Thoracic aorta (tissue), 2 donors: Measurements from ENCODE around the gene TBKBP1. TPM values are rescaled to one million over a fixed set of nuclear protein-coding genes. Genes with fewer than 3 reads are reported as not detected.

ENCODE experiments used
- ATAC-seq: fragments of 150-250 bp; one replicate; pipeline ENCODE4 v1.8.0; 2017; ENCODE audit warnings: low read depth; ENCODE audit not compliant: insufficient number of reproducible peaks, low FRiP score
- DNase-seq: peaks from one replicate; pipeline ENCODE4 v3.0.0-alpha.2; 2020; ENCODE audit warnings: low spot score
- H3K27ac ChIP-seq, 2 donors: fragments of 200-600 bp; sonication (generic); 1 replicate in 1 of 2; 2 replicates in 1 of 2; pipeline ENCODE4 v1.5.1; 2016; ENCODE audit warnings: mild to moderate bottlenecking in 2 of 2, moderate library complexity in 2 of 2
- H3K27me3 ChIP-seq: fragments of 200-600 bp; sonication (generic); replicated peaks from 2 replicates; pipeline ENCODE4 v1.6.0; 2016; ENCODE audit warnings: mild to moderate bottlenecking; ENCODE audit not compliant: insufficient read depth
- H3K36me3 ChIP-seq: fragments of 200-600 bp; sonication (generic); one replicate; pipeline ENCODE4 v1.5.1; 2016
- H3K4me1 ChIP-seq, 2 donors: fragments of 200-600 bp; sonication (generic); 1 replicate in 1 of 2; 2 replicates in 1 of 2; pipeline versions ENCODE4 v1.5.1 to v1.6.0; 2016; ENCODE audit warnings: low read depth in 2 of 2, mild to moderate bottlenecking in 1 of 2; ENCODE audit not compliant: control insufficient read depth in 1 of 2
- H3K4me3 ChIP-seq: fragments of 200-600 bp; sonication (generic); 2 replicates; pipeline ENCODE4 v1.5.1; 2016; ENCODE audit warnings: mild to moderate bottlenecking
- H3K9me3 ChIP-seq: fragments of 200-600 bp; sonication (generic); 2 replicates; pipeline ENCODE4 v1.5.1; 2016
- CTCF ChIP-seq: fragments of 200-600 bp; sonication (generic); IDR thresholded peaks from one replicate; pipeline ENCODE4 v1.5.1; 2019; ENCODE audit warnings: antibody characterized with exemption
- total RNA-seq, 2 donors: library from RNA; depleted of rRNA; stranded (reverse); fragments of >200 nt; gene quantifications; one replicate each; pipeline versions ENCODE4 v1.1.0 to v1.2.3, GENCODE V29; 2016

Gene TBKBP1
- total RNA-seq, 2 donors from 2014 or later = 8.8 to 19.1 TPM

GRCh38 chr17:47751471-47751870, 57.5 kb downstream of the TBKBP1 start:
- DNase-seq (no peak), ATAC-seq (no peak)
- no peak for TF ChIP-seq CTCF
- Histone ChIP-seq H3K27ac (no peak overlapping the region), H3K9me3 (no peaks in the 10 kb centered on the region), H3K4me3 (no peak overlapping the region), H3K4me1 (no peaks in the 10 kb centered on the region), H3K27me3 (no peaks in the 10 kb centered on the region), H3K36me3 (no peaks in the 10 kb centered on the region)

GRCh38 chr17:47757386-47757785, 63.4 kb downstream of the TBKBP1 start:
- ATAC-seq (no peak), DNase-seq (no peak)
- H3K27me3 ChIP-seq = no peaks in the 10 kb centered on the region
- no peak for TF ChIP-seq CTCF
- no peaks in the 10 kb centered on the region for H3K36me3 ChIP-seq
- H3K4me3 ChIP-seq = no peak overlapping the region
- H3K9me3 ChIP-seq = peaks cover 16% of the 10 kb centered on the region
- no peak overlapping the region for H3K27ac ChIP-seq
- no peaks in the 10 kb centered on the region for H3K4me1 ChIP-seq

- Histone ChIP-seq H3K9me3 (peaks cover 20% of the 10 kb centered on the region), H3K36me3 (no peaks in the 10 kb centered on the region), H3K27ac (no peak overlapping the region), H3K4me3 (no peak overlapping the region), H3K27me3 (peaks cover 4% of the 10 kb centered on the region), H3K4me1 (no peaks in the 10 kb centered on the region)
- TF ChIP-seq CTCF = no peak
- DNase-seq (no peak), ATAC-seq (no peak)
Observed at GRCh38 chr17:47760409-47761140, 66.6 kb downstream of the TBKBP1 start.

Other genes with a start within 250 kb of the TBKBP1 start
- gene NPEPPS, start 163.1 kb upstream of the TBKBP1 start, total RNA-seq = 100 to 1,000 TPM; 135 to 138 TPM
- gene KPNB1, start 44.2 kb upstream of the TBKBP1 start, total RNA-seq = 100 to 1,000 TPM; 199 to 223 TPM
- 1 to 10 TPM in 1 of 2 donors, not detected in 1; 1.8 TPM for gene TBX21, start 39.1 kb downstream of the TBKBP1 start, total RNA-seq
- 10 to 100 TPM; 15.5 to 20.0 TPM for gene OSBPL7, start 127.6 kb downstream of the TBKBP1 start, total RNA-seq
- gene MRPL10, start 137.4 kb downstream of the TBKBP1 start, total RNA-seq = 10 to 100 TPM; 25.8 to 34.8 TPM
- under 1 TPM in 1 of 2 donors, not detected in 1; 0.42 TPM for gene LRRC46, start 137.5 kb downstream of the TBKBP1 start, total RNA-seq
- gene SCRN2, start 147.1 kb downstream of the TBKBP1 start, total RNA-seq = 10 to 100 TPM; 22.9 to 29.3 TPM
- gene SP6, start 157.0 kb downstream of the TBKBP1 start, total RNA-seq = not detected
- gene SP2, start 202.1 kb downstream of the TBKBP1 start, total RNA-seq = 10 to 100 TPM in 1 of 2 donors, 1 to 10 TPM in 1; 6.4 to 10.9 TPM
- gene PNPO, start 247.4 kb downstream of the TBKBP1 start, total RNA-seq = 10 to 100 TPM; 16.9 to 28.9 TPM